NCI-H2171 (cell line): ENCODE results near the gene TRIM44.

ENCODE experiments used
- DNase-seq: peaks from one replicate; lab custom pipeline; 2025; lab: John Stamatoyannopoulos, UW

Gene TRIM44

GRCh38 chr11:35717520-35717919 is 54.9 kb downstream of the TRIM44 start:
- no peak for DNase-seq

- no peak for DNase-seq
Measured at GRCh38 chr11:35721651-35722282, 59.2 kb downstream of the TRIM44 start.

- DNase-seq, result no peak
Measured at GRCh38 chr11:35722641-35723040, 60.1 kb downstream of the TRIM44 start.

- no peak for DNase-seq
Measured at GRCh38 chr11:35723493-35723892, 60.9 kb downstream of the TRIM44 start.

GRCh38 chr11:35723913-35724312 is 61.3 kb downstream of the TRIM44 start:
- DNase-seq, result no peak

DNA sequence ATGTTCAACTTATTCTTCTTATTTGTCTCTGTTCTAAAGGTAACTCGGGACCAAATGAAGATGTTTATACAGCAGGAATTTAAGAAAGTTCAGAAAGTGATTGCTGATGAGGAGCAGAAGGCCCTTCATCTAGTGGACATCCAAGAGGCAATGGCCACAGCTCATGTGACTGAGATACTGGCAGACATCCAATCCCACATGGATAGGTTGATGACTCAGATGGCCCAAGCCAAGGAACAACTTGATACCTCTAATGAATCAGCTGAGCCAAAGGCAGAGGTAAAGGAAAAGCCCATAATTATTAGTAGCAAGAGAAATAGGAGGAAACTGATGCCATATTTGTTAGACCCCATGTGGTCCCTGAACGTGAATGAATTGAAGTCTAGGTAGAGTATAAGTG is 63.3 kb downstream of the TRIM44 start:
- no peak for DNase-seq

DNA sequence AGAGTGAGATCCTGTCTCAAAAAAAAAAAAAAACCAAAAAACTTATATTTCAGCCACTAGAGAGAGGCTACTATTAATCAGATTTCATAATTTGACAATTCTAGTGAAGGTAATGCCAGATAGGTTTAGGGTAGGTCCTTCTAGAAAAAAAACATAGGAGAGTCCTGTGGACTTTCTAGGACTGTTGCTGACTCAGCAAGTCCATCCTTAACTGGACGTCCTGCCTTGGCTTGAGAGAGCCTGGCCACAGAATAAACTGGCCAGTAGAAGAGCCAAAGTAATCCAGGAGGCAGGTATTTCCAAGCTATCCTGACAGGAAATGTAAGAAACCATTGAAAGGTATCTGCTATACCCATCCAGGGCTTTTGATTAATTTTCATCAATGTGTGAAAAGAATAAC is 64.6 kb downstream of the TRIM44 start:
- DNase-seq, result no peak

- DNase-seq, result no peak
Measured at GRCh38 chr11:35730254-35730653, 67.7 kb downstream of the TRIM44 start.

- DNase-seq, result no peak
Measured at GRCh38 chr11:35734669-35735410, 72.3 kb downstream of the TRIM44 start.

- DNase-seq, result no peak
Measured at GRCh38 chr11:35735411-35735810, 72.8 kb downstream of the TRIM44 start.

DNA sequence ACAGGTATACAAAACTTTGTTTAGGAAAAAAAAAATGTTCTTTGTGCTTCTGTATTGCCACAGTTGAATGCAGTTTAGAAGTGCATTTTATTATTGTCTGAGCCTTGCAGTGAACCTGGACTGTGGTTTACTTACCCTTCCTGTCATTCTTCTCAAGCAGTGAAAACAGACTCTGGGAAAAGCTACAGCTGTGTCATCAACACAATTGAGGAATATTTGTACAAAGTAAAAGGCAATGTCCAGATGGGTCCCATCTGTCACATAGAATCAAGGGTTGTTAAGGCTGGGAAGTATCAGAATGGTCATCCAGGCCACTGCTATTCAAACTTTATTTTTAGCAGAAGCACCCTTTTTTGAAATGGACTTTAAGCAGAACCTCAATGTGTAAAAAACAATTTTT is 73.3 kb downstream of the TRIM44 start:
- DNase-seq, result no peak

DNA sequence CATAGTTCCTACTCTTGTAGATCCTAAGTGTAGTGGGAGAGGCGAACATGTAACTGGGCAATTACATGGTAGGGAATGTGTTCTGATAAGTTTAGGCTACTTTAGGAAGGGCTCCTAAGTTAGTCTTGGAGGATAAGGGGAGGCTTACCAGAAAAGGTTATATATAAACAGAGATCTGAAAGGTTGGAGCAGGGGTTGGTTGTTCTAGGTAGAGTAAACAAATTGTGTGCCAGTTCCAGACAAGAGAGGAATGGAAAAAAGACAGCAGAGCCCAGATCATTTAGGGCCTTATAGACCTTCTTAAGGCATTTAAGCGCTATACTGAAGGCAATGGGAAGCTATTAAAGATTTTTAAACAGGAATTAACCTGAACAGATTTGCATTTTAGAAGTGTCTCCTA is 74.4 kb downstream of the TRIM44 start:
- DNase-seq, result no peak

DNA sequence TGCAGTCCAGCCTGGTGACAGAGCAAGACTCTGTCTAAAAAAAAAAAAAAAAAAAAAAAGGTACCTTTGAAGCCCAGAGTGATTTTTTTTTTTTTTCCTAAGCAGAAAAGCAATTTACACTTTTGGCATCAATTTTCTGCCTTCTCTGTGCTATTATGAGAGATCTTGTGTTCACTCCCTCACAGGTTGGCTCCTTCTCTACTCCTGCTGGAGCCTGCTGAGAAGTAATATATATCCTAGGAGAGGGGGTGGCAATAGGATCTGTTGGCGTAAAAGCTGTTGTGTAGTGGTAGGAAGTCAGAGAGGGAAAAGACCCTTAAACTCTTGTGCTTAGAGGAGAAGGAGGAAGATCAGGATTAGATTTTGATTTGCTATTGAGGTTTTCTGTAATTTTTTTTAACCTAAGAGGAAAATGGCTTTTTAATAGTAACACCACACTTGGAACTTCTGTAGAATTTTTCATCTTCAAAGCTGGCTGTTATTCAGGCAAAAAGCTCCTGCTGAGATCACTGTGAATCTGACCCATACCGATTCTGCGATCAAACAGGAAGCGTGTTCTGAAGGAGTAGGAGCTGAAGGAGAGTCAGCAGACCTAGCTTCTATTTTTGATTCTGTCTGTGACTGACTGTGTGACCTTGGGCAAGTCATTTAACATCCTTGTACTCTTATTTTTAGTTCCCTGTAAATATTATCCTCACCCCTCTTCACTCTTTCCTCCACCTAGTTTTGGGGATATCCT is 77.7 kb downstream of the TRIM44 start:
- DNase-seq, result no peak

GRCh38 chr11:35742707-35743454 is 80.3 kb downstream of the TRIM44 start:
- no peak for DNase-seq

- DNase-seq, result no peak
Measured at GRCh38 chr11:35746356-35747153, 84.0 kb downstream of the TRIM44 start.

DNA sequence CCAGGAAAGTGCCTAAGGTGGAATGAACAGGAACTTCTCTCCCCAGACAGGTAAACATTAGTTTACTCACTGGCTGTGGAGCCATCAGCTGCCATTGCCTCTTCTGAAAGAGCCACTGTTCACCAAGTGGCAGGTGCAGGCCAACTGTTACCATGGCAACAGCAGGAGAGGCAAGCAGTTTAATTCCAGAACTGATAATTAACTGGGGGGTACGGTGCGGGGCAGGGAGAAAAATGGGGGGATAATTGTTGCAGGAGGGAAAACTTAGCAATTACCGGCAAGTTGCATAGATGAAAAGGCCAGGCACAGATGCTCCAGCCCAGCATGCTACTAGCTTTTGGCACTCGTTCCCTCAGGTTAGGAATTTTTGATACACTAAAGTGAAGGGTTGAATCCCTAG is 85.1 kb downstream of the TRIM44 start:
- peak; percentile 74 for DNase-seq

DNA sequence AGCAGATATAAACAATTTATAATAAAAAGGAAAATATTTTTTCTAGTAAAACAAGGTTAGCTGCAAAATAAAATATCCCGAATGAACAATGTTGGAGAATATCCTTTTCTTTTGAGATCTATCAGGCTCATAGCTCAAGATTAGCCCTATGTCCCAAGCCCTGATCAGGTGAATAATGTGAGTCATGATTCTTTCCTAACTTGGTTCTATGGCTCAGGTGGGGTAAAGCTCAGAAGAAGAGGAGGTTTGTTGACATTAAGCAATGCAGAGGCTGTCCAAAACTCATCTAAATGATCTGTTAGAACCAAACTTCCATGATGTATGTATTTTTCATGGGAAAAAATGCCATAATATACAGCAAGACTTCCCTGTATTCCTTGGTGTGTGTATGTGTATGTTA is 86.1 kb downstream of the TRIM44 start:
- DNase-seq, result no peak

- no peak for DNase-seq
Measured at GRCh38 chr11:35750315-35750714, 87.7 kb downstream of the TRIM44 start.

GRCh38 chr11:35750981-35751663 is 88.5 kb downstream of the TRIM44 start:
- no peak for DNase-seq

DNA sequence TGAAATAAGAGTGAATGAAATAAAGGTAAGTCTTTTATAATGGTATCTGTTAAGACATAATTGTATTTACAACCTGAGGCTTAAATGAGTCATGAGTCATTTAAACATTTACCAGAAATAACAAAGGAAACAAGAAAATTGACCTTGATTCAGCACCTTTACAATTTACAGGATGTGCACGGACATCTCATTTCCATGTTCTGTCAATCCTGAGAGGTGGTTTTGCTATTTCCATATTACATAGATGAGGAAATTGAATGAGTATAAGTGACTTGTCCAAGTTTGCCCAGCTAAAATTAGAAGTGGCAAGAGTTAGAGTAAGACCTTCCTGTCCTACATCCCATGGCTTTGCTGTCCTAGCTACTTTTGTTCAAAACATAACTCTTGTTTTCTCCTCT is 89.1 kb downstream of the TRIM44 start:
- no peak for DNase-seq

GRCh38 chr11:35752115-35752514 is 89.5 kb downstream of the TRIM44 start:
- no peak for DNase-seq
